Fibroblast of mammary gland (primary cell): ENCODE measurements around the gene NKG7.
A peak's percentile ranks its signal among the peaks of the same experiment; 100 is the strongest.
"Not testable (repeated sequence)": the region's sequence is repeated elsewhere in the genome, so short reads cannot be mapped to it uniquely, and the experiment has no call there.

ENCODE experiments used
- DNase-seq: peaks from one replicate; pipeline ENCODE4 v3.0.0-alpha.2; 2010; ENCODE audit warnings: low read depth
- H3K4me3 ChIP-seq: 2 replicates; pipeline ENCODE4 v1.5.1; 2011; ENCODE audit warnings: low read depth, mild to moderate bottlenecking, low read length, moderate library complexity; ENCODE audit not compliant: control insufficient read depth
- TF ChIP-seq, protein P1 (sequence below): conservative IDR thresholded peaks from 2 replicates; pipeline ENCODE4 v1.5.1; 2011; ENCODE audit warnings: low read depth, low read length, inconsistent platforms; ENCODE audit not compliant: control insufficient read depth, insufficient read depth

Gene NKG7, protein sequence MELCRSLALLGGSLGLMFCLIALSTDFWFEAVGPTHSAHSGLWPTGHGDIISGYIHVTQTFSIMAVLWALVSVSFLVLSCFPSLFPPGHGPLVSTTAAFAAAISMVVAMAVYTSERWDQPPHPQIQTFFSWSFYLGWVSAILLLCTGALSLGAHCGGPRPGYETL

GRCh38 chr19:51372649-51373504, at the start of gene NKG7:
Gene NKG7, minus strand, starts transcription at chr19:51372654. Its CDS starts 119 bp downstream, at chr19:51372535.
- TF ChIP-seq, protein P1, sequence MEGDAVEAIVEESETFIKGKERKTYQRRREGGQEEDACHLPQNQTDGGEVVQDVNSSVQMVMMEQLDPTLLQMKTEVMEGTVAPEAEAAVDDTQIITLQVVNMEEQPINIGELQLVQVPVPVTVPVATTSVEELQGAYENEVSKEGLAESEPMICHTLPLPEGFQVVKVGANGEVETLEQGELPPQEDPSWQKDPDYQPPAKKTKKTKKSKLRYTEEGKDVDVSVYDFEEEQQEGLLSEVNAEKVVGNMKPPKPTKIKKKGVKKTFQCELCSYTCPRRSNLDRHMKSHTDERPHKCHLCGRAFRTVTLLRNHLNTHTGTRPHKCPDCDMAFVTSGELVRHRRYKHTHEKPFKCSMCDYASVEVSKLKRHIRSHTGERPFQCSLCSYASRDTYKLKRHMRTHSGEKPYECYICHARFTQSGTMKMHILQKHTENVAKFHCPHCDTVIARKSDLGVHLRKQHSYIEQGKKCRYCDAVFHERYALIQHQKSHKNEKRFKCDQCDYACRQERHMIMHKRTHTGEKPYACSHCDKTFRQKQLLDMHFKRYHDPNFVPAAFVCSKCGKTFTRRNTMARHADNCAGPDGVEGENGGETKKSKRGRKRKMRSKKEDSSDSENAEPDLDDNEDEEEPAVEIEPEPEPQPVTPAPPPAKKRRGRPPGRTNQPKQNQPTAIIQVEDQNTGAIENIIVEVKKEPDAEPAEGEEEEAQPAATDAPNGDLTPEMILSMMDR: no peak
- no peak within 1 kb of the TSS for H3K4me3 ChIP-seq
- no peak for DNase-seq

DNA sequence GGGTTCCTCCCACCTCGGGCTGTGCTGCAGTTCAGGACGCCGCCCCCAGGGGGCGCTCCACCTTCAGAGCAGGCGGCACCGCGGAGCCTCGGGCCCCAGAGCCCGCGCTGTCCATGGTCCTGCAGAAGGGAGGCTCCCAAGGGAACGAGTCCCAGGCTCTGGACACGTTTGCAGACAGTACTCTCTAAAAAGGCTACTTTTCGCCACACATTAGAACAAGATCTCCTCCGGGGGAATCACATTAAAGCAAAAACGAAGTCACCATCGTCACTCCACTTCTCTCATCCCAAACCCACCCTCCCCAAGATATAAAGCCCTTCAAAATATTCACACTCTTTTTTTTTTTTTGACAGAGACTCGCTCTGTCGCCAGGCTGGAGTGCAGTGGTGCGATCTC, 49.6 kb upstream of the NKG7 start:
- peak; percentile 60 for DNase-seq
- no peak overlapping the region for H3K4me3 ChIP-seq
- TF ChIP-seq, protein P1: peak; percentile 90

- no peak for DNase-seq
- TF ChIP-seq, protein P1: no peak
- no peak overlapping the region for H3K4me3 ChIP-seq
Measured at GRCh38 chr19:51421229-51422052, 49.0 kb upstream of the NKG7 start.

- H3K4me3 ChIP-seq, DNase-seq: not testable (repeated sequence)
Measured at GRCh38 chr19:51420511-51420910, 48.1 kb upstream of the NKG7 start.

- no peak overlapping the region for H3K4me3 ChIP-seq
Measured at GRCh38 chr19:51418707-51419106, 46.3 kb upstream of the NKG7 start.

GRCh38 chr19:51417810-51418157, 45.3 kb upstream of the NKG7 start:
- no peak overlapping the region for H3K4me3 ChIP-seq
- DNase-seq: no peak
- TF ChIP-seq, protein P1: no peak

More at GRCh38 chr19:51418707-51419106, 46.3 kb upstream of the NKG7 start:
- no peak for DNase-seq
- TF ChIP-seq, protein P1: no peak

DNA sequence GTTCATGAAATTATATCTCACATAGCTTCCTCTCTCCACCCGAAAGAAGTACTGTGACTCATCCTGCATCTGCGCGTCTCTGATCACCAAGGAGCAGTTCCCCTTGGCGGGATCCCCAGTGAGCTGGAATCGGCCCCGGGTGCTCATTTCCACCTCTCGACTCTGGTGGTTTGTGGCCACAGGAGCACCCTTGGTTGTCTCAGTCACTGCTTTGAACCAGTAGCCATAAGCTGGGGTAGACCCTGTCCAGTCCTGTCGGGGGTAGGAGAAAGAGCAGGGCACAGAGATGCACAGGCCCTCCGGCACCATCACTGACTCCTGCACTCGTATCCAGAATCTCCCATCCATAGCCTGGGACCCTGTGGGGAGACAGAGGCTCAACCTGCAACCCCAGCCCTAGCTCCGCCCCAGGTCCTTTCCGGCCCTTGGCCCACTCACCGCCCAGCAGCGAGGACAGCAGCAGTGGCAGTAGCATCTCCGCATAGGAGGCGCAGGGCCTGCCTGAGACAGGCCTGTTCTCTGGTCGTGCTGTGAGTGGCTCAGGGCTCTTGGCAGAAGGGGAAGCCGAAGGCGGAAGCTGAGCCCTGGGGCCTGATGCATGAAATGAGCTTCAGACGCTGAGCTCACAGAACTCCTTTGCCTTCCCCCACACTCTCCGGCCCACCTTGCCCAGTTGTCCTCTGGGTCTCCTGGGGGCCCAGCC, 44.8 kb upstream of the NKG7 start, which contains the start of gene SIGLEC10:
Gene SIGLEC10, minus strand, starts transcription at position 536 of the 703 bp plus-strand sequence. Its CDS starts 61 bp downstream, at position 475.
- TF ChIP-seq, protein P1: no peak
- H3K4me3 ChIP-seq: no peak within 1 kb of the TSS
- peak; percentile 35 for DNase-seq

GRCh38 chr19:51416422-51416821, 44.0 kb upstream of the NKG7 start:
- H3K4me3 ChIP-seq, DNase-seq: not testable (repeated sequence)
